ENCODE measurements around the gene BNIP3.
"Not testable (repeated sequence)": the region's sequence is repeated elsewhere in the genome, so short reads cannot be mapped to it uniquely, and the experiment has no call there.

Gene BNIP3

DNA sequence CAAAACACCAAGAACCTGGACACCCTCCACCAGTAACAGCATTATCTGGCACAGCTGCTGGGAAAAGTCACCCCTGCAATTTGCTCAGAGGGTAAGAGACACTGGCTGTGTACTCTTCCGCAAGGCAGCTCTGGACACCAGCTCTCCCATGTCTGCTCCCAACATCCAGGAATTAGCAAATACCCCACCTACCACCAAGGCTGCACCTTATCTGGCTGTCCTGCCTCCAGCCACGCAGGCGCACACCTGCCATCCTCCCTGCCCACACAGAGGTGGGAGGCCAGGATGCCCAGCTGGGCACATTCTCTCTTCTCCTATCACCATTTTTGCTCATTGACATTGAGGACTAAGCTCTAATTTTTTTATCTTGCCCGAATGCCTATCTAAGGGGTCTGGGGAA lies 20.3 kb upstream of the BNIP3 start:
- DNase-seq (ENCODE audit: low read depth in 3 of 3), result no peak

DNA sequence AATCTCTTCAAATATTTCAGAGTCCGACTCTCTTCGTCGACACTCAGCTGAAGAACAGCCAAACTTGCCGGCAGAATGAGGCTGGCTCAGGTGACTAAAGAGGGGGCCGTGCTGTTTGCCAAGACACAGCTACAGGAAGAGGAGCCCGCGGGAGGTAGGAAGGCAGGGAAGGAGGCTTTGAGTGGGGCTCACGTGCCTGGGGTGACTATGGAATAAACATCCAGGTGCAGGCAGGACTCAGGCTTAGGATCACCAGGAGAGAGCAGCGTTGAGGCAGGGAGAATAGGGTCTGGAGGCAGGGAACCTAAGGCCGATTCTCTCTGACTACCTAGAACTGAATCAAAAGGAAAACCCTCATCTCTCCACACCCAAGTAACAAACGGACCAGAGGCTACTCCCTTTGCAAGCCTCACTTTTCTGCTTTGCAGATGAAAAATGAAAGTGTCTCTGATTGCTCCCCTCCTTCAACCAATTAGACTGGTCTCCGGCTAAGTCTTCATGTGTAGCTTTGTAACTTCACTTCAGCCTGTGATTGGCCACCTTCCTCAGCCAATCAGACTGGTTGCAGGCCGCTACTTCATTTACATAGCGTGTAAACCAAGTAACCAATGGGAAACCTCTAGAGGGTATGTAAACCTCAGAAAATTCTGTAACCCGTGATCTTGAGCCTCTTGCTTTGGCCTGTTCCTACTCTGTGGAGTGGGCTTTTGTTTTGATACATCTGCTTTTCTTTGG lies 19.7 kb upstream of the BNIP3 start:
- no peak for DNase-seq (ENCODE audit: low read depth in 3 of 3)

DNA sequence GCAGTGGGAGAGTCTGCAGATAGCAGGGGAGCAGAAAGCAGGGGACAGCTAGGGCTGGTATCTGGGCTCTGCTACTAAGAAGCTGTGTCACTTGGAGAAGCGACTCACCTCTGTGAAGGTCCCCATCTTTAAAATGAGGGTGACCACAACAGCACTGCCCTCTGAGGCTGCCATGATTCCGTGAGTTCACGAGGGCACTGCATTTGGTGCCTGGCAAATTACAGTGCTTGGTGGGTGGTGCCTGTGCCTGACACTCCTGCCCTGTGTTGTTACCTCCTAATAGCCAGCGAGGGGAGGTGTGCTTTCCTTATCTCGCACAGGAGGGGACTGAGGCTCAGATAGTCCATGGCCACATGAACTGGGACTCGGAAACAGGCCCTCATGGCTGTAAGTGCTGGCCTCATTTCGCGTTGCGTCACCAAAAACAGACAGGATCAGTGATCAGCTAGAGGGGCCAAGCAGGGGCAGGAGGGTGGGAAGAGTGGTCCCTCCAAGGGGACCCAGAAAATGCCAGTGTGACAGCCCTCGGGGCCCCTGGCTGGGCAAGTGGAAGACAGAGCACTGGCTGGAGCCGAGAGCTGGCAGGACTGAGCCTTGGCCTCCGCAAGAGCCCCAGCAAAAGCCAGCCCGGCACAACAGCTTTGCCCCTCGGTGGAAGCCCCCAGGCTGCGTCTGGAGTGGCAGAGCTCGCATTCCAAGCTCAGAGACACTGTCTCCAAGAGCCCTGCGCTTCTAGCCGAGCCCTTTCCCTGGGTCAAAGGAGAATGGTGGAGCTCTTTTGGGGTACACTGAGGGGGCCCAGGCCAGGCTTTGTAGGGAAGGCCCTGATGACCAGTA lies 17.3 kb upstream of the BNIP3 start:
- DNase-seq (ENCODE audit: low read depth in 3 of 3), result no peak

DNA sequence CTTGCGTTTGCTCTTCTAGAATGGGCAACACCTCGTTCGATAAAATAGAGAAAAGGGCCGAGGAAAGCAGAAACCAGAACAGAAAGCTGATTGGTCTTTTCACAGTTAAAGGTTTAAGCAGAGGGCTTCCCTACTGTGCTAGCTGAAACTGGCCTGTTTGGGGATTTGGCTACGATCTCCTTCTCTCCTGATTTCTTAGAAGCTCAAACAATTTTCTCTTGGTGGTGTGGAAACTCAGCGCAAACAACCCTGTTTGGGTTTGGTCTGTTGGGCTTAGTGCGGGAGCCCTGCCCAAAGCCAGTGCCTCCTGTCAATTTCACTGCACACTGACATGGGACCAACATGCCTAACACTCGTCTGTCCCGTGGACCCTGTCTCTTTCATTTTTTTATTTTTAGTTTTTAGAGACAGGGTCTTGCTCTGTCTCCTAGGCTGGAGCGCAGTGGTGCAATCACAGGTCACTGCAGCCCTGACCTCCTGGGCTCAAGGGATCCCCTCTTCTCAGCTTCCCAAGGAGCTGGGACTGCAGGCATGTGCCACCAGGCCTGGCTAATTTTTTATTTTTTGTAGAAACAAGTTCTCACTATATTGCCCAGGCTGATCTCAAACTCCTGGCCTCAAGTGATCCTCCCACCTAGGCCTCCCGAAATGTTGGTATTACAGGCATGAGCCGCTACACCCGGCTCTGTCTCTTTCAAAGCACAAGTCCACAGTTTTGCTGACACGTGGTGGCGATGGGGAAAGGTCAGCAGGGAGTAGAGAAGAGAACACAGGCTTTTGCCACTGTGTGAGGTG lies 16.5 kb upstream of the BNIP3 start:
- no peak for DNase-seq (ENCODE audit: low read depth in 3 of 3)

DNA sequence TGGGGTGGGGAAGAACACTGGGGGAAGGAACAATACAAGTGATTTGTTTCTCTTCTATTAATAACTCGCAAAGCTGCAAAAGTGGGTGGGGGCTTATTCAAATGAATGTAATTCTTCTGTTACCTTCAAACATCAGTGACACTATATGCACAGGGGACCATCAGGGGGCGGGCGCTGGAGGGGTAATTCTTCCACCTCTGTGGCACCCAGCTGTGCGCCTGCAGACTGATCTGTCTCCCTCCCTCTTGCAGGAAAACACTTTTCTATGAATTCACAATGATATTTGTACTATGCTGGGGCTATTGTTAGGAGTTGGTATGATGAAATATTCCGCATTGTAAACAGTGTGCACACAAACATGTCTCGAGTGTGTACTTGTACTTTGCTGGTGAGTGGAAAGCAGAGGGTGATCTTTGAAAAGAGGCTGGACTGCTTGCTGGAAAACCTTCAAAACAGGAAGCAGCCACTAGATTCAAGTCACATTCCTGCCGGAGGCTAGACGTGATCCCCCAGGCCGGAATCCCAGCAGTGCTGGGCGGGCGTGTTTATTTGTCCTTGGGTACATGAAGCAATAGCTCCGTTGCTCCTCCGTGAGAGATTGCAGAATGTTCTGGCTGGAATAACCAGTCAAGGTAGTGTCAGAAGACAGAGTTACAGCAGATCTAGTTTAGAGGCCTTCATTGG lies 15.8 kb upstream of the BNIP3 start:
- no peak for DNase-seq (ENCODE audit: low read depth in 3 of 3)

DNA sequence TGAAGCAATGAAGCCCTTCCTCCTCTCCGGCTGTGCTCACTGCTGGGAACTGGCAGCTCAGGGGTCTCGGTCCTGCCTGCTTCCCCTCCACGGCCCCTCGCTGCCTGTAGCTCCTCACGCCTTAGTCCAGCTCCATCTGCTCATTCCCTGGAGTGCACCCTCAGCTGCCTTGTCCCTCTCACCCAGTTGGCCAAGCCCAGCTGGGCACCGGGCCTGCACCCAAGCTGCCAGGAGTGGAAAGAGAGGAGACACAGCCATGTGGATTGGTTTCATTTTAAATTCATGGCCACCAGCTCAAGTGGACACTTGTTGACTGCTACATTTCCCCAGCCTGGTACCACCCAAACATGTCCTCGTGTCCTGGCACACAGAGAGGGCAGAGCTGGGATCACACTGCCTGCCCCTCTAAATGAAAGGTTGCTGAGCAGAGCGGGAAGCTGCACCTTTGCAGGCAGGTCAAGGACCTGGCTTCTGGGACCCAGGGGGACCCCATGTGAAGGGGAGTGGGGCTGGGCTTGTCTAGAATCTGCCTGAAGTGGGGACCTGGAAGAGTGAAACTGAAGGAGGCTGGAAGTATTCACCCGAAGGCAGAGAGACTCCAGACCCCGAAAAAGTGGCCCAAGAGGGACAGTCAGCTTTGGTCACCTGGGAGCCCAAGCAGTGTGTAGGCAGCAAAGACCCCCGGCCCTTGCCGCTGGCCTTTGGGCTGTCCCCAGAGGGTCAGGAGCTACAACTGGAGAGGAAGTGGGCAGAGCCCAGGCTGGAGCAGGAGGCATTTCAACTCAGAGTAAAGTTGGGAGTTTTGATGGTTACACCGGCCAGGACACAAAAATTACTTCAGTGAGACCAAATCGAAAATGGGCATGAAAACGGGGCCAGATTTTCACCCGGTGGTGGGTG lies 15.0 kb upstream of the BNIP3 start:
- DNase-seq (ENCODE audit: low read depth in 3 of 3), result no peak

DNA sequence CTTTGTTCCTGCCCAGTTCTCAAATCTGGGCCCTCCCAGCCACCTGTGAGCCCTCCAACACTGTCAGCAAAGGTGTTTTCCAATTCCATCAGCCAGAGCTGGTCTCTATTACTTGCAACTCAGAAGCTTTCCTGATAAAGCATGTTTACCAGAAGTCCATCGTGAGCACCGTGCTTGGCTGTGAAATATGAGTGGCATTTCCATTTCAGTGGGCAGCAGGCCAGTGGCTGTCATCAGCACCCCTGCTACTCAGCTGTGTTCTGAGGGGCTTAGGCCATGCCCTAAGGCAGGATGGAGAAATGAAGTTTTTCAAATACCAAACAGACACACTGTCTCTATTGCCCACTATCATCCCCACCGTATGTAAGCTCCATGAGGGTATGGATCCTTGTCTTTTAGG lies 12.7 kb upstream of the BNIP3 start:
- no peak for DNase-seq (ENCODE audit: low read depth in 3 of 3)

DNA sequence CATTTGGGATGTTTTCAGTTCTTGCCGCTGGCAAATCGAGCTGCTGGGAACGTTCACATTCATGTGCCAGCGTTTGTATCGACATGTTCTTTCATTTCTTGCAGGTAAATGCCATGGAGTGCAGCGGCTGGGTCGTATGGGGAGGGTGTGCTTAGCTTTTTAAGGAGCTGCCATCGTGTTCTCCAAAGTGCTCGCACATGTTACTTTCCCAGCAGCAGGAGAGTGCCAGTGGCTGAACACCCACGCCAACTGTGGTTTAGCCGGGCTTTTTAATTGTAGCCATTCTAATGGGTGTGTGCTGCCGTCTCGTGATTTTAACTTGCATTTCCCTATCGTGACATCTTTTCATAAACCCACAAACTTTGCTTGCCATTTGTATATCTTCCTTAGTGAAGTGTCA lies 11.6 kb upstream of the BNIP3 start:
- DNase-seq (ENCODE audit: low read depth in 3 of 3), result no peak

DNA sequence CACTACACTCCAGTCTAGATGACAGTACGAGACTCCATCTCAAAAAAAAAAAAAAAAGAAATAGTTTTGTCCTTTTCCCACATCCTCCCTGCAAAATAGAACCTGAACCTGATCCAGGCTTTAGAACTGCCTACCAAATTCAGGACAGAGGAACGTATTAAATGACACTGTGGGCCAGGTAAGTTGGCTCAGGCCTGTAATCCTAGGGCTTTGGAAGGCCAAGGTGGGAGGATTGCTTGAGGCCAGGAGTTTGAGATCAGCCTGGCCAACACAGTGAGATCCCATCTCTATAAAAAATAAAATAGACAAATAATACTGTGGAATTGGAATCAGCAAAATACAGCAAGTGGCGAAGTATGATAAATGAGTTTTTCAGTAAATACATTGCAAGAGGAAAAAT lies 10.0 kb upstream of the BNIP3 start:
- no peak for DNase-seq (ENCODE audit: low read depth in 3 of 3)

DNA sequence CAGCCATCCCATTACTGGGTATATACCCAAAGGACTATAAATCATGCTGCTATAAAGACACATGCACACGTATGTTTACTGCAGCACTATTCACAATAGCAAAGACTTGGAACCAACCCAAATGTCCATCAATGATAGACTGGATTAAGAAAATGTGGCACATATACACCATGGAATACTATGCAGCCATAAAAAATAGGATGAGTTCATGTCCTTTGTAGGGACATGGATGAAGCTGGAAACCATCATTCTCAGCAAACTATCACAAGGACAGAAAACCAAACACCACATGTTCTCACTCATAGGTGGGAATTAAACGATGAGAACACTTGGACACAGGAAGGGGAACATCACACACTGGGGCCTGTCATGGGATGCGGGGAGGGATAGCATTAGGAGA lies 6.1 kb upstream of the BNIP3 start:
- not testable (repeated sequence) for DNase-seq (ENCODE audit: low read depth in 3 of 3)

DNA sequence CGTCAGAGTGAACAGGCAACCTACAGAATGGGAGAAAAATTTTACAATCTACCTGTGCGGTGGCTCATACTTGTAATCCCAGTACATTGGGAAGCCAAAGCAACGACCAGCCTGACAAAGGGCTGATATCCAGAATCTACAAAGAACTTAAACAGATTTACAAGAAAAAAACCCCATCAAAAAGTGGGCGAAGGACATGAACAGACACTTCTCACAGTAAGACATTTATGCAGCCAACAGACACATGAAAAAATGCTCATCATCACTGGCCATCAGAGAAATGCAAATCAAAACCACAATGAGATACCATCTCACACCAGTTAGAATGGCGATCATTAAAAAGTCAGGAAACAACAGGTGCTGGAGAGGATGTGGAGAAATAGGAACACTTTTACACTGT lies 5.6 kb upstream of the BNIP3 start:
- DNase-seq (ENCODE audit: low read depth in 3 of 3), result not testable (repeated sequence)

DNA sequence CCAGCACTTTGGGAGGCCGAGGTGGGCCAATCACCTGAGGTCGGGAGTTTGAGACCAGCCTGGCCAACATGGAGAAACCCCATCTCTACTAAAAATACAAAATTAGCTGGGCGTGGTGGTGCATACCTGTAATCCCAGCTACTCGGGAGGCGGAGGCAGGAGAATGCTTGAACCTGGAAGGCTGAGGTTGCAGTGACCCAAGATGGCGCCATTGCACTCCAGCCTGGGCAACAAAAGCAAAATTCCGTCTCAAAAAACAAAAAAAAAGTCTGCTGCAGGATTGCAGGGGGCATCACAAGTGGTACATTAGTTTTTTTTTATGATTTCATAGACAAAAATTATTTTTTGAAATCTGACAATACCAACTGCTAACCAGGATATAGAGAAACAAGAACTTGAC lies 5.1 kb upstream of the BNIP3 start:
- not testable (repeated sequence) for DNase-seq (ENCODE audit: low read depth in 3 of 3)

DNA sequence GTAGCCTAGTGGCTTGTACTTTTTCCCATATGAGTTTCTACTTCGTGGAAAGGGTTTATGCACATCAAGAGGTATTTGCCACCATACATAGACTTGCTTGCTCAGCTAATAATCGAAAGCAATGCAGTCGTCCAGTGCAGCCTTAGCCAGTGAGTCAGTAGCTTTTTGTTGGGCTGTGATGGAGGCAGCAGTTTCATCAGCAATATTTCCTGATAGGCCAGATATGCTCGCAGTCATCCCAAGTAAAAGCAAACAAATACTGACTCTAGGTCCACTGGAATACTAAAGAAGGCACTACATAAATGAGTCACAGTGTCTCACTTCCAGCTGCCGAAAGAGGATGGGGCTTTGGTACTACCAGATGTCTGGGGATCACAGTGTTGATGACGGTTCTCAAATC lies 2.1 kb upstream of the BNIP3 start:
- DNase-seq (ENCODE audit: low read depth in 3 of 3), result no peak

DNA sequence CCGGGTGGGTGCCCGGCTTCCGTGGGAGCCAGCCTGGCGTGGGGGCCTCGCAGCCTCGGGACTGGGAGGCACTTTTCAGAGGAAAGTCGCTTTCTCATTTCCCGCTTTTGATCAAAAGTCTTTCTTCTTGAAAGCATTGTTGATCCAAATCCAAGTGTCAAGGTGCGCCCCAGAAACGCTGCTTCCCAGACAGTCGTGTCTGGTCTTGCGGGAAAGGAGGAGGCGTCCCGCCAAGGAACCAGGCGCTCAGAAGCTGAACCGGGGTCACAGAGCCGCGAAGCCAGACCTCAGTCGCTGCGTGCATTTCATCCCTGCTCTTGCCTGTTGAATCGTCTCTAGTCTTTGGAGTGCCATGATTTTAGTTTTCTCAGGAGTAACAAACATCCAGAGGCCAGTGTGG lies 1.1 kb upstream of the BNIP3 start:
- no peak for DNase-seq (ENCODE audit: low read depth in 3 of 3)

DNA sequence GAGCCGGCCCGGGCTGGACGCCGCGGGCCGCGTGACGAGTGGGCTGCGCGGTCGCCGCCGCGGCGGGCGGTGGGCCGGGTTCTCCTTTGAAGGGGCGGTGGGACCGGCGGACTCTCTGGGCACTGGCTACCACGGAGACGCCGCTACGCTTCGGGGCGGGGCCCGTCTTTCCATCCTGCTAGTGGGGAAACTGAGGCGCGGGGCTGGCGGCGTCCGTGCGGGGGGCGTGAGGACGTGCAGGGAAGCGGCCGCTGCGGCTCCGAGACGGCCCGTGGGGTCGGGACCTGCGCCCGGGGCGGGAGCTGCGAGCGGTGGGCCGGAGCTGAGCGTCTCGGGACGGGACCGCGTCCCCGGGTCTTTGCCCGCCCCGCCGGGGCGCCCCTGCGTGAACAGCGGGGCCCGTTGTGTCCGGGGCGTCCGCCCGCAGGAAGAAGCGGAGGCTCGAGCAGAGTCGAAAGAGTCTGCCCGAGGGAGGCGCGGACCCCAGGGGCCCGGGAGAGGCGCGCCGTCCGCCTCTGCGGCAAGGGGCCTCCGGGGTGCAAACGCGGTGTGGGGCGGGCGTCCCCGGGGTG lies 548 bp upstream of the BNIP3 start:
- DNase-seq (ENCODE audit: low read depth in 3 of 3), result peak in 1 of 3 experiments; percentile 29

DNA sequence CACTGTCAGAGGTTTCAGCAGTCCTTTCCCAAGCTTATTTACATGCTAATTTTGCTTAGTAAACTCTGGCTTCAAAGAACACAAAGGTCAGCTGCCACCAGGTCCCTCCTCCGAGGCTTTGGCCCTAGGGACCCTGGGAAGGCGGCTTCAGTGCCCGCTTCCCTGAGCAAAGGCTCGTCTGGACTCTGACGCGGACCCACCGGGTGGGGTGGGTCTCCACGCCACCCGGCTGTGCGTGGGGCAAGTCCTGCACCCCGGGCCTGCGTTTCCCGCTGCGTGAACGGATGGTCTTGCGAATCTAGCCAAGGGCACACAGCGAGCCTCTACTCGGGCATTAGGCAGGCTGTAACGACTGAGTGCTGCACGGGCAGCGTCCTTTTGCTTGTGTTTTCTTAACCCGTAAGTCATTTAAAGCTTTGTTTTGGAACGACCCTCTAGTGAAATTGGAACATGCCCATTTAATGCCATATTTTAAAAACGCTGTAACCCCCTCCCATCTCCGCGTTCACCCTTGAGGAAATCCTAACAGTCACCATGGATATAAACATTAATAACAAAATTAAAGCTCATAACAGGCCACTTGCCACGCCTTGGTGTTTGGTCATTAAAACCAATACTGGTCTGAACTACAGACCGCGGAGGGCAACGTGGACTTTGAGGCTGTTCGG lies 828 bp downstream of the BNIP3 start:
- DNase-seq (ENCODE audit: low read depth in 3 of 3), result no peak

DNA sequence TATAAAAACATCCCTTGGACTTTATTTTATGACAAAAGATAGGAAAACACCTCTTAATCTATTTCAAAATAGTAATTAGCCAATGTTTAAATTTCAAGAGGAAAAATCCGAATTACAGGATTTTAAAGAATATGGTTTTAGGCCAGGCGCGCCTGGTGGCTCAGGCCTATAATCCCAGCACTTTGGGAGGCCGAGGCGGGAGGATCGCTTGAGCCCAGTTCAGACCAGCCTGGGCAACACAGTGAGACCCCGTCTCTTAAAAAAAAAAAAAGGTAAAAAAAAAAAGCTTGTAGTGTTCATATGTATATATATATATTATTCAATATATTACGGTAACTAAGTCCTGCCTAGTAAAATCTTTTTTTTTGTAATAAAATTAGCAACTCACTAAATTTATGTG lies 1.4 kb downstream of the BNIP3 start:
- no peak for DNase-seq (ENCODE audit: low read depth in 3 of 3)

DNA sequence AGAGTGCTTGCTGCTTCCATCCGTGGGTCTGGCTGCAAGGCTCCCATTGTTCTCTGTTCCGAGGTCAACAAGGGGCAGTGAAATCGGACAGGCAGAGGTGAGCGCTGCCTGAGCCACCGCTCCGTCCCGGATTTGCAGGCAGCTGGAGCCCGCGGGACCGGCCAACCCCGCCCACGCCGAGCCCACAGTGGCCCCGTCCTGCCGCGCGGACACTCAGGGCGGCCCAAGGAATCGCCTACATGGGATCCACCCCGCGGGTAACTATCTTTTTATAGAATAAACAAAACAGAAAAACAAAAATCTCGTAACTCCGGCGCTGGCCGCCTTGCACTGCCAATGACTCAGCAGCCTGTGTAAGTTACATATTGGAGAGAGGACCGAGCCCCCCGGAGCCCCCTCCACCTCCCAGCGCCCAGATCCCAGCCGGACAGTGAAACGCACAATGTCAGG lies 1.9 kb downstream of the BNIP3 start:
- DNase-seq (ENCODE audit: low read depth in 3 of 3), result no peak

DNA sequence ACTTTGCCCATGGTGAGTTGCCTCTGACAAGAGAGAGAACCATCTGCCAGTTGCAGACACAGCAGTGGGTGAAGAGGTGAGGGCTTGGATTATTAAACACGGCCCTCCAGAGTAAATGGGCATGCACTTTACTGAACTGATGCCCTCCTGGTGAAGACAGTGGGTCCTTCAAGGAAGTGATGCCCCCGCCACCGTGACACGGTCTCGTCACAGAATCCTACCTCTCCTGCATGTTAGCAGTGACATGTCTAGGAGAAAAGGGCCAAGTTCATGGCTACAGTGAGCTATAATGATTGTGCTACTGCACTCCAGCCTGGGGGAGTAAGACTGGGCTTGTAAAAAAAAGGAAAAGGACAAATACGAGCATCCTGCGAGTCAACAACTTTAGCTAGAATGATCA lies 2.4 kb downstream of the BNIP3 start:
- DNase-seq (ENCODE audit: low read depth in 3 of 3), result no peak

DNA sequence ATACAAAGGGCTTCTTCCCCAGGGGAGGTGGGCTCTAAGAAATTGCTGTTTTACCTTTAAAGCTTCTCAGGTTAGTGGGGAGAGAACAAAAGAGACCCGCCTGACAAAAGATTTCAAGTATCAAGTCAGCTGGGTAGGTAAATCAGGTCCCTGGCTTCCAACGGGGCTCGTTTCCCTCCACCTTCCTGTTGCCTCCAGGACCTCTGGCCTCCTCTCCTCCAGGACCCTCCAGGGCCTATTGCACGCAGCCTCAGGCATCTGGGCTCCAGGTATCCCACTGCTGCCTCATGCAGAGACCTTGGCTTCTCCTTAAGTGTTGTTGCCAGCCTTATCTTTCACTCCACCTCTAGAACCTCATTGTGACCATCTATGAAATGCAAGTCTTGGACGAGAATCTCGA lies 2.9 kb downstream of the BNIP3 start:
- no peak for DNase-seq (ENCODE audit: low read depth in 3 of 3)

Data from stimulated activated CD4-positive, alpha-beta T cell treated with anti-CD3 and anti-CD28 coated beads, TNF-alpha, amount 100 ng/mL, for 4 hours (primary cell).